ENCODE data around the gene ZXDA.
"Not testable (repeated sequence)": the region's sequence is repeated elsewhere in the genome, so short reads cannot be mapped to it uniquely, and the experiment has no call there.

The ZXDA gene

GRCh38 chrX:57910287-57910912, at the start of gene ZXDA:
ZXDA (minus strand) TSS chrX:57910458; CDS start chrX:57910420, 38 bp downstream.
- not testable (repeated sequence) for DNase-seq

GRCh38 chrX:57952320-57952678, 42.0 kb upstream of the ZXDA start:
- no peak for DNase-seq

- DNase-seq: no peak
Measured at GRCh38 chrX:57951666-57952319, 41.5 kb upstream of the ZXDA start.

GRCh38 chrX:57933321-57933720, 23.1 kb upstream of the ZXDA start:
- no peak for DNase-seq

- no peak for DNase-seq
Measured at GRCh38 chrX:57932266-57932665, 22.0 kb upstream of the ZXDA start.

- no peak for DNase-seq
Measured at GRCh38 chrX:57930051-57930450, 19.8 kb upstream of the ZXDA start.

GRCh38 chrX:57929373-57929772, 19.1 kb upstream of the ZXDA start:
- no peak for DNase-seq

GRCh38 chrX:57925806-57926205, 15.5 kb upstream of the ZXDA start:
- DNase-seq: no peak

GRCh38 chrX:57918750-57919436, 8.6 kb upstream of the ZXDA start:
- peak; percentile 15 for DNase-seq

- DNase-seq: no peak
Measured at GRCh38 chrX:57915680-57916079, 5.4 kb upstream of the ZXDA start.

GRCh38 chrX:57909595-57910286, 517 bp downstream of the ZXDA start:
- not testable (repeated sequence) for DNase-seq

GRCh38 chrX:57908972-57909594, 1.2 kb downstream of the ZXDA start:
- DNase-seq: not testable (repeated sequence)

GRCh38 chrX:57906790-57907189, 3.5 kb downstream of the ZXDA start:
- DNase-seq: no peak

GRCh38 chrX:57905141-57905540, 5.1 kb downstream of the ZXDA start:
- DNase-seq: no peak

- DNase-seq: no peak
Measured at GRCh38 chrX:57904176-57904880, 5.9 kb downstream of the ZXDA start.

- DNase-seq: no peak
Measured at GRCh38 chrX:57902633-57903032, 7.6 kb downstream of the ZXDA start.

GRCh38 chrX:57901466-57901865, 8.8 kb downstream of the ZXDA start:
- DNase-seq: no peak

- DNase-seq: no peak
Measured at GRCh38 chrX:57900975-57901374, 9.3 kb downstream of the ZXDA start.

GRCh38 chrX:57899906-57900305, 10.4 kb downstream of the ZXDA start:
- no peak for DNase-seq

- DNase-seq: no peak
Measured at GRCh38 chrX:57899064-57899463, 11.2 kb downstream of the ZXDA start.

GRCh38 chrX:57871463-57871862, 38.8 kb downstream of the ZXDA start:
- DNase-seq: no peak
